Measurements from ENCODE around the gene LRRC4C.

- TF ChIP-seq CTCF (IDR thresholded peaks at IDR 0.05) (no peak), ZFX (IDR thresholded peaks at IDR 0.05; ENCODE audit: borderline replicate concordance) (no peak)
Observed at GRCh38 chr11:41113160-41113559, 346.3 kb downstream of the LRRC4C start.

Measured in 22Rv1 (cell line).